GM10266 (cell line): Measurements from ENCODE around the gene NPS.

Source experiments
- DNase-seq: peaks from one replicate; pipeline ENCODE4 v3.0.0; 2012; ENCODE audit errors: extremely low spot score
- CTCF ChIP-seq: IDR thresholded peaks from 2 replicates; pipeline ENCODE4 v1.5.1; 2012; ENCODE audit warnings: mild to moderate bottlenecking, low read depth; ENCODE audit not compliant: control insufficient read depth, insufficient read depth; ENCODE audit errors: missing control alignments

Gene NPS

GRCh38 chr10:127570036-127570435 is 20.9 kb downstream of the NPS start:
- TF ChIP-seq CTCF: no peak

GRCh38 chr10:127571386-127571785 is 22.3 kb downstream of the NPS start:
- no peak for DNase-seq
- no peak for TF ChIP-seq CTCF

More at GRCh38 chr10:127570036-127570435, 20.9 kb downstream of the NPS start:
- no peak for DNase-seq

- TF ChIP-seq CTCF: no peak
- no peak for DNase-seq
Measured at GRCh38 chr10:127576051-127576450, 26.9 kb downstream of the NPS start.

GRCh38 chr10:127576740-127577161 is 27.6 kb downstream of the NPS start:
- no peak for TF ChIP-seq CTCF
- DNase-seq: no peak

GRCh38 chr10:127577376-127578258 is 28.5 kb downstream of the NPS start:
- no peak for DNase-seq
- TF ChIP-seq CTCF: no peak

GRCh38 chr10:127578259-127578960 is 29.3 kb downstream of the NPS start:
- TF ChIP-seq CTCF: no peak
- DNase-seq: no peak

GRCh38 chr10:127578961-127579305 is 29.8 kb downstream of the NPS start:
- DNase-seq: no peak
- no peak for TF ChIP-seq CTCF
